LNCaP clone FGC (cell line): ENCODE measurements around the gene FAM177A1.

Experiments used
- DNase-seq: peaks from one replicate; pipeline ENCODE4 v3.0.0-alpha.2; 2011; ENCODE audit warnings: low read depth
- H3K4me3 ChIP-seq: 2 replicates; pipeline ENCODE4 v1.5.1; 2011; ENCODE audit warnings: mild to moderate bottlenecking, low read depth, low read length, control low read depth
- CTCF ChIP-seq: IDR thresholded peaks from 2 replicates; pipeline ENCODE4 v1.5.1; 2012; ENCODE audit warnings: mild to moderate bottlenecking; ENCODE audit not compliant: control insufficient read depth, insufficient read depth; ENCODE audit errors: extremely low read depth

FAM177A1 gene

GRCh38 chr14:35068238-35069012, 22.4 kb downstream of the FAM177A1 start:
- no peak for DNase-seq

GRCh38 chr14:35072226-35072625, 26.2 kb downstream of the FAM177A1 start:
- no peak for TF ChIP-seq CTCF
- no peak overlapping the region for H3K4me3 ChIP-seq
- no peak for DNase-seq

More at GRCh38 chr14:35068238-35069012, 22.4 kb downstream of the FAM177A1 start:
- no peak overlapping the region for H3K4me3 ChIP-seq
- no peak for TF ChIP-seq CTCF

GRCh38 chr14:35073486-35073885, 27.4 kb downstream of the FAM177A1 start:
- no peak for DNase-seq
- H3K4me3 ChIP-seq, result no peak overlapping the region
- no peak for TF ChIP-seq CTCF

- DNase-seq, result no peak
- no peak for TF ChIP-seq CTCF
- no peak overlapping the region for H3K4me3 ChIP-seq
Measured at GRCh38 chr14:35078082-35078481, 32.0 kb downstream of the FAM177A1 start.

- peak; percentile 32 for DNase-seq
- no peak for TF ChIP-seq CTCF
- H3K4me3 ChIP-seq, result no peak overlapping the region
Measured at GRCh38 chr14:35079742-35080141, 33.7 kb downstream of the FAM177A1 start.

- no peak for DNase-seq
- TF ChIP-seq CTCF, result no peak
- H3K4me3 ChIP-seq, result no peak overlapping the region
Measured at GRCh38 chr14:35083530-35084150, 37.6 kb downstream of the FAM177A1 start.
